Renal pelvis (tissue), 4 donors: ENCODE results near the gene RIMS1. TPM values are rescaled to one million over a fixed set of nuclear protein-coding genes. Genes with fewer than 3 reads are reported as not detected.

ENCODE experiments used
- DNase-seq: peaks from one replicate; pipeline ENCODE4 v3.0.0-alpha.2; 2013
- polyA plus RNA-seq, 3 donors: library from polyadenylated mRNA; unstranded; fragments of 120-200 nt; gene quantifications; one replicate each; pipeline ENCODE4 v1.2.1, GENCODE V29; 2013; ENCODE audit not compliant: insufficient read length in 3 of 3

Gene RIMS1
- polyA plus RNA-seq, 3 donors, result 2.3 to 2.8 (median 2.4) TPM

GRCh38 chr6:72238021-72238420 is 351.7 kb downstream of the RIMS1 start:
- DNase-seq, result no peak

GRCh38 chr6:72238900-72239299 is 352.6 kb downstream of the RIMS1 start:
- DNase-seq, result no peak

- DNase-seq, result peak; percentile 49
Measured at GRCh38 chr6:72245565-72245964, 359.2 kb downstream of the RIMS1 start.

- DNase-seq, result no peak
Measured at GRCh38 chr6:72246926-72247325, 360.6 kb downstream of the RIMS1 start.

DNA sequence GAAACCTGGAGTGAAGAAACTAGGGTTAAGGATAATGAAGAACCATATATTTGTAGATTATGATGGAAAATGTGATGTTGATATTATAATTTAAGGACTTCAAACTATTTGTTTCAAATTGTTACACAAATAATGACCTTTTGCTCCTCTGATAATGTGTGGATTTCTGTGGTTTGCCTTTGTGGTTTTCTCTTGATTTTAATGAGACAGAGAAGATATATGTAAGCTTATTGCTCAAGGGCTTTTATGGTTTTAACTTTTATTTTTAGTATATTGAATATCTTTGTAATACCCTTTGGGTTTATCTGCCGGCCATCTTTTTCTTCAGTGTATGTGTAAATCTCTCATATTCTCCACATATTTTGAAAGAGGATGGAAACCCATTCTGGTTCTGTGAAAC is 362.3 kb downstream of the RIMS1 start:
- no peak for DNase-seq

DNA sequence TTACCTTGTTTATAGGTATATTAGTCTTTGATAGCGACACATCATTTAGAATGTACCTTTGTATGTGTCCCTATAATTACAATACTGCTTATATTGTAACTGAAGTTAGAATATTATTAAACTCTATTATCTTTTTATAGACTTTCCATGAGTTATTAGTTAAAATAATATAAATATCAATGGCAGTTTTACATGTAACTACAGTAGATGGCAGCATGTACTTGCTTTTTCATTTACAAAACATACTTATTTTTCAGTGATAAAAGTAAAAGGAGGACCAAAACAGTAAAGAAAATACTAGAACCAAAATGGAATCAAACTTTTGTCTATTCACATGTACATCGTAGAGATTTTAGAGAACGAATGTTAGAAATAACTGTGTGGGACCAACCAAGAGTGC is 364.3 kb downstream of the RIMS1 start:
- no peak for DNase-seq

GRCh38 chr6:72260489-72260888 is 374.1 kb downstream of the RIMS1 start:
- no peak for DNase-seq

GRCh38 chr6:72261554-72261953 is 375.2 kb downstream of the RIMS1 start:
- DNase-seq, result no peak

GRCh38 chr6:72262254-72262653 is 375.9 kb downstream of the RIMS1 start:
- no peak for DNase-seq

GRCh38 chr6:72267470-72267869 is 381.1 kb downstream of the RIMS1 start:
- DNase-seq, result no peak

DNA sequence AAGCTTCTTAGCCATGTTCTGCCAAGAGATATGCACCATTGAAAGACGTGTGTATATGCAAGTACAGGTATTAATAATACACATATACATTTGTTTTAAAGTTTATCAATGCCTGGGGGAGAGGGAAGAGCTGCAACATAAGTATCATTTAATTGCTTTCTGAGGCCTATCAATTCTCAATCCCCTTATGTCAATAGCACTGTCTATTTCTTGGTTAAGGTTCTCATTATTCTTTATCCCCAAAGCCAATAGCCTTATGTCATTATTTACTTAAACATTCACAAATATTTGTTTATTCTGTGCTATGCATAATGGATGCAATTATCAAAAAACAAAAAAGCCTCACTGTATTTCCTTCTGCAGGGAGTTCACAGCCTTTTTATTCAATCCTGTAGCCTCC is 385.2 kb downstream of the RIMS1 start:
- no peak for DNase-seq

DNA sequence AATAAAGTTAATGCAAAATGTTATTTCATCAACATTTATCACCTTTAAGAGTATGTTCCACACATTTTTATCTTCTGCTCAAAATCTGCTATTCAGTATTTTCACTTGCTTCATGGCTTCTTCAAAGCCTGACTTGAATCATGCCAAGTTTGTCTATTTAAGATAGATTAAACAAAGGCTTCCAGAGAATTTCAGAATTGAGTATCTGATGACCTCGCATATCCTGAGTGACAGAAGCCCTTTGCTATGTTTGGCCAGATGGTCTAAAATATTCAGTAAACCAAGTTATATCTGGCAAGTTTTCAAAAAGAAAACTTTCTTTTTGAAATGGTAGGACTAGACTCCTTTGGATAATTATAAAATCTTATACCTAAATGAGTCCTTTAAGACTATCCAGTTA is 386.6 kb downstream of the RIMS1 start:
- no peak for DNase-seq

GRCh38 chr6:72275888-72276287 is 389.5 kb downstream of the RIMS1 start:
- DNase-seq, result no peak

- no peak for DNase-seq
Measured at GRCh38 chr6:72282201-72282600, 395.9 kb downstream of the RIMS1 start.

DNA sequence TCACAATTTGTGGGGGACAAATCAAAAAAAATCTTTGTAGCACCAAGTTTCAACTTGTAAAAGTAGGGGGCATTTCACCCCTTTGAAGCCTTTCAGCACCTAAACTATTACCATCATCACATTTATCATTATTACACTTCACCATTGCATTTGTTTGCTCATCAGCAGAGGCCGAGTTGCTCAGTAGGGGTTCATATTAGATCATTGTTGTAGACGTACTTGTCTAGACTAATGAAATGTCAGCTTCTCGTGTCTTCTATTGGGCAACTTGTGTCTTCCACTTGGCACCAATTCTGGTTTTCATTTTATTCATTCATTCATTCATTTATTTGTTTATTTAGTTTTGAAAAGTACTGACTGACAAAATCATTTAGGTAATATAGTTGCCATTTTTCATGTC is 397.2 kb downstream of the RIMS1 start:
- no peak for DNase-seq

DNA sequence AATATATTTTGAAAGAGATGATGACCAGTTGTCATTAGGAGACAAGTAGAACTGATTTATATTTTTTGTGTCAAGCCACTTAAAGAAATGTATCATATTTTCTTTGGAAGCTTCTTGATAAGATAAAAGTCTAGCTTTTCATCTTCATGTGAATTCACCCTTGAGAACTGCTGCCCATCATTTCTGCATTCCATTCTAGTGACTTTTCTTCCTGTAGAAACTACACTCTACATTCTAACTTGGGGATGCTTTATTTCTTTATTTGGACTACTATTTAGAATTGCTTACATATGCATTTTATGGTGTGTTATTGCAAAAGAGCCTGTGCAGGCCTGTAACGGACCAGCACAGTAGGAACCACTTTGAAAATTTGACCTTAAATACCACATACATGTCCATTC is 400.6 kb downstream of the RIMS1 start:
- no peak for DNase-seq

GRCh38 chr6:72287801-72288200 is 401.5 kb downstream of the RIMS1 start:
- no peak for DNase-seq

DNA sequence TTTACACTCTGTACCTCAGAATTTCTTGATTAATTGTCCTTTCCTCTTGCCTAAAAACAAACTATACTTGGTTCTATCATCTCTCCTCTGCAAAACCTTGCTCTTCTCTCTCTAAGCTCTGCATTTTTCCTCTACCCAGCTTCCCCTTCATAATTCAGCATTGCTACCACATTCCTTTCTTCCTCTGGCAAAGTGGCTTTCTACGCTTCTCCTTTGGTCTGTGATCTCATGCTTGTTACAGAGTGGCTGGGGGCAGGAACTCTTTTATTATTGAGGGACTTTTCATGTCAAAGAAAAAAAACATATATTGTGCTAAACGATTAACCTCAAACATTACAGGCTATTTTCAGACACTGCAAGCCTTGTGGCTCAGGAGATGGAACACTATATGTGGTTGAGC is 402.2 kb downstream of the RIMS1 start:
- DNase-seq, result no peak

DNA sequence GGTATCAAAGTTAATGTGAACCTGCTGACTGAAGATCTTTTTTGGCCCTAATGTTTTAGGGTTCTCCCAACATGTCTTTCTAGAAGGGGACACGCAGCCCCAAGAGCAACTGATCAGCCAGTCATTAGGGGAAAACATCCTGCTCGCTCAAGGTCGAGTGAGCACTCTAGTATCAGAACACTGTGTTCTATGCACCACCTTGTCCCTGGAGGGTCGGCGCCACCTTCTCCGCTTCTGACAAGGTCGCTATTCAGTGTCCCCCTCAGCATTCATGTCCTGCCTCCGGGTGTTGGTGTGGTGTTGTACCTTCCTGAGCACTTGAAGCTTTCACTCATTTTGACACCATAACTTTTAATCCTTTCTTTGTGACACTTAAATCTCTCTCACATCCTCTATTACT is 404.3 kb downstream of the RIMS1 start:
- DNase-seq, result no peak

- no peak for DNase-seq
Measured at GRCh38 chr6:72296375-72296774, 410.0 kb downstream of the RIMS1 start.

DNA sequence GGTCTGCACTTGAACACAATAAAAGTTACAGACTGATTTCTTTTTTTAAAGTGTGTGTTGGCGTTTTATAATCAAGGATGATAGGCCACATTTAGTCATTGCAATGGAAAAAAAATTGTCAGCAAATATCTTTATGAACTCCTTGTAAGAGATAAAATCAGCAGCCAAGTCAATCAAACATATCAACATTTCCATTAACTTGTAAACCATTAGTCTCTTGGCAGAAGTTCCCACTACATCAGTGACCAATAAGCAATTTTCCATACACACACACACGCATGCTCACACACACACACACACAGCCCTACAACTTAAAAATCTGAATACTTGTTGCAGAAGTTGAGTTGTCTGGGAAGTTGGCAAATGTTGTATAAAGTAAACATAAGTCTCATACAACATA is 419.6 kb downstream of the RIMS1 start:
- no peak for DNase-seq

- no peak for DNase-seq
Measured at GRCh38 chr6:72316675-72317380, 430.5 kb downstream of the RIMS1 start.

DNA sequence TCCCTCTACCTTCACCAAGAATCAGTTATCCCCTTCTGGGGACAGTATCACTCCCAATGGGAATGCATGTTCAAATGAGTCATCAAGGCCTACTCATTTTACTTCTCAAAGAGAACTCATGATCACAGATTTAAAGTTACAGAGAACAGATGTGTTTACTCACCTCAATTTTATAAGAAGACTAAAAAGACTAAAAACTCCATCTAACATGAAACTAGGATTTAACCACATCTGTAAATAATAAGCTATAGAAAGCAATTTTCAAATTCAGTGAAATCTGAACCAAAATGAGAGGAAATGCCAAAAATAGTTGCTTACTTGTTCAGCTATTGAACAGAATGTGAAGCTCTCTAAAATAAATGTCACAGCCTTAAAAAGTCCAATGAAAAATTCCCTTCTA is 435.4 kb downstream of the RIMS1 start:
- DNase-seq, result no peak

DNA sequence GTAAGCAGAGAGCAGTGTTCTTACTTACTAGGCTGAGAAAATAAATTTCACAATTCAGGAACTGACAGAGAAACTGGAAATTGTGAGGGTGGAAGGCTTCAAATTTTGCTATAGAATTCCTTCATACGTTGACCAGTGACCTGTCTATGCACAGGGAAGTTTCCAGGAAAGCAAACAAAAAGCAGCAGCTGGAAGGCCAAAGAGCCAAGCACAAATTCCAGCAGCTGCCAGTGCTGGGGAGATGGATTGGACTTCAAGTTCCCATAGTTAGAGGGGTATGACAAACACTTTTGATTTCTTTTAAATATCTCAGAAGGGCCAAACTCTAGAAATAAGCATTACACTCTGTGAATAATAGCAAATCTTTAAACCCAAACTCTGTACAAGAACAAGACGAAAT is 436.4 kb downstream of the RIMS1 start:
- no peak for DNase-seq

DNA sequence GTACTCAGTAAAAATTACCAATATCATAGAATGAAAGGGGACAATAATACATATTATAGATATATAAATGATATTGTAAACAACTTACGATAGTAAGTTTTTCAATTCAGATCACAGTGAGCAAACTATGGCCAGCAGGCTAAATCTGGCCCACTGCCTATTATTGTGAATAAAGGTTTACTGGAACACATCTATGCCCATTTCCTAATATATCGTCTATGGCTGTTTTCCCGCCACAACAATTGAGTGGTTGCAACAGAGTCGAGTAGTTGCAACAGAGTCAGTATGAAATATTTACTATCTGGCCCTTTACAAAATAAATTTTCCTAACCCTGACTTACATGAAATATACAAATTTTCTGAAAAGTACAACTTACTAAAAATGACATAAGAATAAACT is 438.2 kb downstream of the RIMS1 start:
- no peak for DNase-seq
